HG03139 (cell line): ENCODE data around the gene KIR3DL3.
"Not testable (repeated sequence)": the region's sequence is repeated elsewhere in the genome, so short reads cannot be mapped to it uniquely, and the experiment has no call there.

Source experiments
- ATAC-seq: cut with Tn5 transposase; IDR thresholded peaks from one replicate; pipeline ENCODE4 v1.9.1; 2021; ENCODE audit not compliant: unreplicated experiment

KIR3DL3 gene

DNA sequence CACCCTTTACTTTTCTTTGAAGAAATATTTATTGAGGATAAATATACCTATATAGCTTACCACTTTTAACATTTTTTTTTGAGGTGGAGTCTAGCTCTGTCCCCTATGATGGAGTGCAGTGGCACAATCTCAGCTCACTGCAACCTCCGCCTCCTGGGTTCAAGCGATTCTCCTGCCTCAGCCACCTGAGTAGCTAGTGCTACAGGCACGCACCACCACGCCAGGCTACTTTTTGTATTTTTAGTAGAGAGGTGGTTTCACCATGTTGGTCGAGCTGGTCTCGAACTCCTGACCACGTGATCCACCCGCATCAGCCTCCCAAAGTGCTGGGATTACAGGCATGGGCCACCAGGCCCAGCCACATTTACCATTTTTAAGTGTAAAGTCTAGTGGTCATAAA is 51.6 kb downstream of the KIR3DL3 start:
- not testable (repeated sequence) for ATAC-seq

DNA sequence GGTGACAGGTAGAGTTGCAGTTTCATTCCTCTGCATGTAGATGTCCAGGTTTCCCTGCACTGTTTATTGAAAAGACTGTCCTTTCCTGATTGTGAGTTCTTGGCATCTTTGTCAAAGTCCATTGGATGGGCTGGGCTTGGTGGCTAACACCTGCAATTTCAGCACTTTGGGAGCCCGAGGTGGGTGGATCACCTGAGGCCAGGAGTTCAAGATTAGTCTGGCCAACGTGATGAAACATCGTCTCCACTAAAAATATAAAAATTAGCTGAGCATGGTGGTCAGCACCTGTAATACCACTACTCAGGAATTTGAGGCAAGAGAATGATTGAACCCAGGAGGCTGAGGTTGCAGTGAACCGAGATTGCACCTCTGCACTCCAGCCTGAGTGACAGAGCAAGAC is 53.6 kb downstream of the KIR3DL3 start:
- not testable (repeated sequence) for ATAC-seq

DNA sequence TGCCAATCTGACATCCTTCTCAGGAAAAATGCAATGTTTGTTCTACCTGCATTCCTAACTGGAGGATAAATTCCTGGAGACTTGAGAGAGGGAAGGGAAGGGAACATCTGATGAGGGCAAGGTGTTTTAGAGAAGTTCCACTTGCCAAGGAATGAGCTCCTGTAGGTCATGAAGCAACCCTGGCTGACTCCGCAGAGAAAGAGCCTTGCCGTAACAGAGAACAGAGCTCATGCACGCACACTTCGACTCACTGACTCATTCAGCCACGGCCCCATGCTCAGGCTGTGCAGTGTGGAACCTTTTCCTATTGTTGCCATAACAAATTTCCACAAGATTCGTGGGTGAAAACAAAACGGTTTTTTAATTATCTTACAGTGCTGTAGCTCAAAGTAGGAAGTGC is 54.7 kb downstream of the KIR3DL3 start:
- not testable (repeated sequence) for ATAC-seq

DNA sequence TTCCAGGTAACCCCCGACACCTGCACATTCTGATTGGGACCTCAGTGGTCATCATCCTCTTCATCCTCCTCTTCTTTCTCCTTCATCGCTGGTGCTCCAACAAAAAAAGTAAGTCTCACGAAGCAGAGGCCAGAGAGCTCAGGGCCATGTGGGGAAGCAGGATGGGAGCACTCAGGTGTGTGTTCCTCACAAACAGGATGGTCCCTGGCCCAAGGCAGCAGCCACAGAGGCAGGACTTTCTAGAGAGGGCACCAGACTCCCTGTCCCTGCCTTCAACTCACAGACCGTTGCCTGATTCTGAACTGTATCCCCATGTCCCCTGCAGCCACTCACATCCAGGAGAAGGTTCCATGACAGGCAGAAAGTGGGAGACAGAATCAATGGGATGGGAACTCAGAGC is 58.7 kb downstream of the KIR3DL3 start:
- not testable (repeated sequence) for ATAC-seq
